Stomach (tissue), 4 donors: ENCODE results near the gene SUCO.

ENCODE experiments used
- CTCF ChIP-seq, 7 experiments: fragments of 450-650 bp in 4 of 7; fragments of 200-600 bp in 3 of 7; sonication (generic) in 3 of 7; IDR thresholded peaks; one replicate each; pipeline ENCODE4 v1.5.1; 2016 to 2019; ENCODE audit warnings: antibody characterized with exemption in 7 of 7, control low read depth in 2 of 7, mild to moderate bottlenecking in 1 of 7
- POLR2A ChIP-seq, 4 donors: fragments of 450-650 bp; IDR thresholded peaks; one replicate each; pipeline ENCODE4 v1.6.1; 2016; ENCODE audit warnings: antibody characterized with exemption in 4 of 4, control low read depth in 2 of 4, mild to moderate bottlenecking in 1 of 4, moderate library complexity in 1 of 4

- TF ChIP-seq POLR2A (IDR thresholded peaks at IDR 0.05) (no peak), CTCF (IDR thresholded peaks at IDR 0.05) (no peak)
Observed at GRCh38 chr1:172537827-172538391, 5.0 kb downstream of the SUCO start.
